IPS-NIHi7 (cell line): ENCODE results near the gene CDKAL1.
A peak's percentile ranks its signal among the peaks of the same experiment; 100 is the strongest.
"Not testable (repeated sequence)": the region's sequence is repeated elsewhere in the genome, so short reads cannot be mapped to it uniquely, and the experiment has no call there.

Source experiments
- DNase-seq: peaks from one replicate; pipeline ENCODE4 v3.0.0; 2012; ENCODE audit warnings: mixed read lengths; ENCODE audit errors: extremely low spot score

Gene CDKAL1

GRCh38 chr6:20534295-20535262 is at the start of gene CDKAL1:
CDKAL1 (plus strand) TSS chr6:20534457; CDS start chr6:20546351, 11,894 bp downstream.
- peak; percentile 83 for DNase-seq

- no peak for DNase-seq
Measured at GRCh38 chr6:20486641-20487040, 47.6 kb upstream of the CDKAL1 start.

- no peak for DNase-seq
Measured at GRCh38 chr6:20487669-20488375, 46.4 kb upstream of the CDKAL1 start.

- DNase-seq = no peak
Measured at GRCh38 chr6:20490591-20490990, 43.7 kb upstream of the CDKAL1 start.

GRCh38 chr6:20492099-20492498 is 42.2 kb upstream of the CDKAL1 start:
- DNase-seq = no peak

- no peak for DNase-seq
Measured at GRCh38 chr6:20497216-20498040, 36.8 kb upstream of the CDKAL1 start.

GRCh38 chr6:20498041-20498385 is 36.2 kb upstream of the CDKAL1 start:
- no peak for DNase-seq

GRCh38 chr6:20509212-20509611 is 25.0 kb upstream of the CDKAL1 start:
- DNase-seq = no peak

GRCh38 chr6:20511852-20512251 is 22.4 kb upstream of the CDKAL1 start:
- DNase-seq = no peak

GRCh38 chr6:20525208-20525607 is 9.0 kb upstream of the CDKAL1 start:
- DNase-seq = not testable (repeated sequence)

- not testable (repeated sequence) for DNase-seq
Measured at GRCh38 chr6:20529086-20529448, 5.2 kb upstream of the CDKAL1 start.

- DNase-seq = no peak
Measured at GRCh38 chr6:20532881-20533280, 1.4 kb upstream of the CDKAL1 start.

- DNase-seq = no peak
Measured at GRCh38 chr6:20533746-20534294, 437 bp upstream of the CDKAL1 start.

GRCh38 chr6:20538131-20538662 is 3.9 kb downstream of the CDKAL1 start:
- no peak for DNase-seq

GRCh38 chr6:20538907-20539306 is 4.7 kb downstream of the CDKAL1 start:
- no peak for DNase-seq

GRCh38 chr6:20539387-20539786 is 5.1 kb downstream of the CDKAL1 start:
- no peak for DNase-seq

GRCh38 chr6:20540683-20541082 is 6.4 kb downstream of the CDKAL1 start:
- DNase-seq = no peak

- no peak for DNase-seq
Measured at GRCh38 chr6:20541382-20541781, 7.1 kb downstream of the CDKAL1 start.

GRCh38 chr6:20542927-20543602 is 8.8 kb downstream of the CDKAL1 start:
- DNase-seq = no peak

- no peak for DNase-seq
Measured at GRCh38 chr6:20548264-20548663, 14.0 kb downstream of the CDKAL1 start.

GRCh38 chr6:20549398-20549797 is 15.1 kb downstream of the CDKAL1 start:
- not testable (repeated sequence) for DNase-seq
